Fibroblast of skin of left quadriceps (primary cell): Measurements from ENCODE around the gene FOXJ1.

ENCODE experiments used
- DNase-seq, 2 experiments: peaks; one replicate each; pipeline ENCODE4 v3.0.0-alpha.2; 2013; ENCODE audit warnings: low read depth in 2 of 2

The FOXJ1 gene

DNA sequence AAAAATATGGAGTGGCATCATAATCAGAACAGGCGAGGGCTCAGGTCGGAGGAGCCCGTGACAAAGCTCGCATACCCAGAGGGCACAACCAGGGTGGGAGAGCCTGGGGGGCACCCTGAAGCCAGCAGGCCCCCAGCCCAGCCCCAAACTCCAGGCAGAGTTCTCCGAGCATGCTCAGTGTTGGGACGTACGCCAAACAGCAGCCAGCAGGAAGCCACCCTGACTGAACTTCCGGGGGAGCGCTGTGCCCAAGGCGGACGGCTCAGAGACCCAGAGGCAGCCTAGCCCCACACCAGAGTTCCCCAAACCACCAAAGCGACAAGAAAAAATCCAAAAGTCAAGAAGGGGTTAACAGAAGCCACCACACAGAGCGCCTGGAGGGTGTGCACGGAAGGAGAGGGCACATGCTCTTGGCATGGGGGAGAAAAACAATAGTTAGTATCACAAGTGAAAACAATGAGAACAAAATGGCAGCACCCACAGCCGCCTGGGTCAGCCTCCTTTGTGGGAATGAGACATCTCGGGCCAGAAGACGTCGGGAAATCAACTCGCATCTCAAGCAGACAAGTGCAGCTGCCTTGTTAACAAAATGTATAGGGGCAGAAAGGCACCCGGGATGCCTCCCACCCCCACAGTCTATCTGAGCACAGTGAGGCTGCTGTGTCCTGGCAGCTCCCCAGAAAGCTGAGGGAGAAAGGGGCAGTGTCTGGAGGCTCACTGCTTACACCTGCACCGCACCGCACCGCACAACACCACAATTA, 49.3 kb downstream of the FOXJ1 start:
- no peak for DNase-seq

DNA sequence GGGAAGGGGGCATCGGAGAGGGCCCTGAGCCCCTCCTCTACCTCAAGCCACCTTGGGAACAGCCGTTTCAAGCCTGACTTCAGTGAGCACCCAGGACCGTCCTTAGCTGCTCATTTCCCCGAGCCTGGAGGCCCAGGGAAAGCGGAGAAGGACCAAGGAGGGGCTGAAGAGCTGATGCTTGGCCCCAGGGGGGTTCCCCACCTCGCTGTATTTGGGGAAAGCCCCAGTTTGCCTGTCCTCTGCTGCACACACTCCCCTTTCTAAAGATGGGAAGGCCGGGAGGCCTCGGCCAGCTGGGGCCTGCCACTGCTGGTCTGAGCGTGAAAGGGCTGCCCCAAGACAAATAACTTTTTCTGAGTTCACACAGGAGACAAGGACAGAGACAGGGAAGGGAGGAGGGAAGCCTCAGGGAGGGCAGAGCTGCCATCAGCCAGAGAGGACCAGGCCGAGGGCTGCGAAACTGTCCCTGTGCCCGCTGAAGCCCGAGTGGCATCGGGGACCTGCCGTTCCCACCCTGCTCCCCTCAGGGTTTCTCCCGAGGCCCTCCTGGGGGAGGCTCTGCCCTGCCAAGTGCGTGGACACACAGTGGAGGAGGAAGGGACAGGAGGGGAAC, 50.4 kb downstream of the FOXJ1 start:
- no peak for DNase-seq

DNA sequence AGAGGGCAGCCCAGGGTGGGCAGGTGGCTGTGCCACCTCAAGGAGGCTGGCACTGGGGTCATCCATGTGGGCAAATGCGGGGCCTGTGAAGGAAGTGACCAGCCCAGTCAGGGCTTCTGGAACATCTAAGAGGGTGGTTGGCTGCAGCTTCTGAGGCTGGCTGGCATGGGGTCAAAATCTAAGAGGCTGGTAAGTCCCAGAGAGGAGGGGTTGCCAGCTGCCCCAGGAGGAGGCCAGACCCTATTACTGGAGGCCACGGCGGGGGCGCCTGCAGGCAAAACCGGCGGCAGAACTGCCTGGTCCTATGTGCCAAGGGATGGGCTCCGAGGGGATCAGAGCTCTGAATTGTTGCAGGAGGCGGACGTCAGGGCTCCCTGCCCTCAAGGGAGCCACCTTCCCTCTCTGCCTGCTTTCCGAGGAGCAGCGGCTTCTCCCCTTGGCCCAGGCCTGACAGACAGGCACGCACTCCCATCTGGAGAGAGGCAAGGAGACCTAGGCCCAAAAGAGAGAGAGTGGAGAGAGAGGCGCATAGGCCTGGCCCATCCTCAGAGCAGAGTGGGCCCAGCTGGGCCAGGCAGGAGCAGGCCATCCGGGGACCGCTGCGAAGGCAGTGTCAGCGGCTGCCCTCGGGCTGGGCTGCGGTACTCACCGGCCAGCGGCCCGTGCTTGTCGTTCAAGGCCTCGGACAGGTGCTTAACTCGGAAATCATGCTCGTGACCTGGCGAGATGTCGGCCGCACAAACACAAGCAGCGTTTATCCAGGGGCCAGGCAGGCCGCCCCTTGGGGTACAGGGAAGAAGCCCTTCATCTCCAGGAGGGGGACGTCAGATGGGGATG, 51.1 kb downstream of the FOXJ1 start:
- DNase-seq: no peak

DNA sequence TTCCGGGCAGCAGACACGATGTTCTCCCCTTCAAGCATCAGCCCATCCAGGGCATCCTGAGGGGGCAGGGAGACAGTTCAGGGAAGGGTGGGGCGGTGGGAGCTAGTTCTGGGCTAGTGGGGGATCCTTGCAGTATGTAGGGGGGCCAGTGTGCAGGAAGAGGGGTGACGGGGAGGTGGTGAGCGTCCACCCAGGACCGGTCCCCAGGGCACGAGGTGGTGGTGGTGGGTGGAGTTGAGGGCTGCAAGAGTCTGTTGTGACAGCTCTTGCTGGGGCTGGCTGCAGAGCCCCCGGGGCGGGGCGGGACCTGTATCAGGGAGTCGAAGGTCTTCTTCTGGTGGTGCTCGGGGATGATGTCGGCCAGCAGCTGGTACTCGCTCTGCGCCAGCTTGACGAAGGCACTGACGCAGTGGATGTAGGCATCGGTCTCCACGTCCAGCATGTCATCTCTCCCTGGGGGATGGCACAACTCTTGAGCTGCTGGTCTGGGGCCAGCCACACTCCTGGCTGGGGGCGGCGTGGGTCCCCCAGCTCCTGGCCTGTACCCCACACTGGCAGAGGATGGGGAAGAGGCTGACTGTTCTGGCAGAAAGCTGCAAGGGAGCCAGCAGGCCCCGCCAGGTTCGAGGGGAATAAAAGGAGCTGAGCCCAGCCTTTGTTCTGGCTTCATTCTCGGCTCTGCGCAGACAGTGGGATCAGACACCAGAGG, 52.0 kb downstream of the FOXJ1 start:
- DNase-seq: no peak

GRCh38 chr17:76088041-76088867, 52.8 kb downstream of the FOXJ1 start:
- DNase-seq: no peak

- no peak for DNase-seq
Observed at GRCh38 chr17:76087531-76087930, 53.5 kb downstream of the FOXJ1 start.

DNA sequence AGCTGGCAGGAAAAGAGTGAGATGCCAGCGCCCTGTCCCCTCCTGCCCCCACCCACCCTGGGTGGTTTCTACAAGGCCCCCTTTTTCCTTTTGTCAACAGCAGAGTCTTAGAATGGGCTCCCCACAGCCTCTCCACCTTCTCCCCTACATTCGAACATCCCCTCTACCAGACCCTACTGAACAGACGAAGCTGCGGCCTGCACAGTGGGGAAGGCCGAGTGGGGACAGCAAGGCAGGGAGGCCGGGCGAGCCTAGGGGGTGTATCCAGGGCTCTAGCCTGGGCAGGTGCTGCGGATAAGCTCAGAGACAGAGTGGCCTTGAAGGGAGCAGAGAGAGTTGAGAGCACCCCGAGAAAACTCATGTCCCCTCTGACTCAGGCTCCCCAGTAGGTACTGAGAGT, 54.7 kb downstream of the FOXJ1 start:
- DNase-seq: no peak
